ENCODE data around the gene RBM34.

RBM34 gene

GRCh38 chr1:235151033-235151432, 10.0 kb downstream of the RBM34 start:
- no peak for FAIRE-seq

GRCh38 chr1:235149824-235150223, 11.2 kb downstream of the RBM34 start:
- FAIRE-seq = no peak

- no peak for FAIRE-seq
These were observed 13.8 kb downstream of the RBM34 start for GRCh38 chr1:235147269-235147668.

DNA sequence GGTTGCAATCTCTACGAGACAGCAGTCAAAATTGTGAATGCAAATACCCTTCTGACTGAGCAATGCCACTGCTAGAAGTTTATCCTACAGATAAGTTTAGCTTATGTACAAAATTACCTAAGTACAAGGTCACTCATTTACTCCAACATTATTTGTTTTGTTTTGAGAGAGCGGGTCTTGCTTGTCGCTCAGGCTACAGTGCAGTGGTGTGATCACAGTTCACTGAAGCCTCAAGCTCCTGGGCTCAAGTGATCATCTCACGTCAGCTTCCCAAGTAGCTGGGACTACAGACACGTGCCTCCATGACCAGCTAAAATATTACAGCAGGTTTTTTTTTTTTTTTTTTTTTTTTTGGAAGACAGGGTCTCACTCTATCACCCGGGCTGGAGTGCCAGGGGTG, 15.4 kb downstream of the RBM34 start:
- FAIRE-seq = no peak

- no peak for FAIRE-seq
These were observed 18.1 kb downstream of the RBM34 start for GRCh38 chr1:235142991-235143390.

- FAIRE-seq = no peak
These were observed 21.7 kb downstream of the RBM34 start for GRCh38 chr1:235139315-235139714.

GRCh38 chr1:235138821-235139220, 22.2 kb downstream of the RBM34 start:
- FAIRE-seq = no peak

DNA sequence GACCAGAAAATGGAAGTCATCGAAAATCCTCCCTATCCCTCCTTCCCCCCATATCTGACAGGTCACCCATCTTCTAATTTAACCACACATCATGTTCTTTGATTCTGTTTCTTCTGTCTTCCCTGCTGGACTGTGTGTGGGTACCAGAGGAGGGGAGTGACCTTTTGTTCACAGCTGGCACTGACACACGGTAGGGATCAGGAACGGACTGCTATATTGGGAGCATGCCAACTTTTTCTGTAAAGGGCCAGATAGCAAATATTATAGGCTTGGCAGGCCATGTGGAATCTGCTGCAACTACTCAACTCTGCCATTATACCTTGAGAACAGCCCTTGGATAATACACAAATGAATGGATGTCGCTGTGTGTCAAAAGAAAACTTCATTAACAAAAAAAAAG, 24.9 kb downstream of the RBM34 start:
- no peak for FAIRE-seq

DNA sequence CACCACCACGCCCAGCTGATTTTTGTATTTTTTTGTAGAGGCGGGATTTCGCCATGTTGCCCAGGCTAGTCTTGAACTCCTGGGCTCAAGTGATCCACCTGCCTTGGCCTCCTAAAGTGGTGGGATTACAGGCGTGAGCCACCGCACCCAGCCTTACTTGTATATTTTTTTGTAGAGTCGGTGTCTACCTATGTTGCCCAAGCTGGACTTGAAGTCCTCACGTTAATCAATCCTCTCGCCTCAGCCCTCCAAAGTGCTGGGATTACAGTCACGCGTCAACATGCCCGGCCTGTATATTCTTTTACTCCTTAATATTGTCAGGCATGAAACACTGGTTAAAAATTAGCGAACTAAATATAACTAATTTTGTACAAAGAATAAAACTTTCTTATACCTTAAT, 26.9 kb downstream of the RBM34 start:
- FAIRE-seq = no peak

GRCh38 chr1:235133086-235133485, 28.0 kb downstream of the RBM34 start:
- no peak for FAIRE-seq

- no peak for FAIRE-seq
These were observed 29.1 kb downstream of the RBM34 start for GRCh38 chr1:235131961-235132360.

GRCh38 chr1:235130766-235131270, 30.2 kb downstream of the RBM34 start:
- FAIRE-seq = no peak

- no peak for FAIRE-seq
These were observed 31.1 kb downstream of the RBM34 start for GRCh38 chr1:235129774-235130570.

DNA sequence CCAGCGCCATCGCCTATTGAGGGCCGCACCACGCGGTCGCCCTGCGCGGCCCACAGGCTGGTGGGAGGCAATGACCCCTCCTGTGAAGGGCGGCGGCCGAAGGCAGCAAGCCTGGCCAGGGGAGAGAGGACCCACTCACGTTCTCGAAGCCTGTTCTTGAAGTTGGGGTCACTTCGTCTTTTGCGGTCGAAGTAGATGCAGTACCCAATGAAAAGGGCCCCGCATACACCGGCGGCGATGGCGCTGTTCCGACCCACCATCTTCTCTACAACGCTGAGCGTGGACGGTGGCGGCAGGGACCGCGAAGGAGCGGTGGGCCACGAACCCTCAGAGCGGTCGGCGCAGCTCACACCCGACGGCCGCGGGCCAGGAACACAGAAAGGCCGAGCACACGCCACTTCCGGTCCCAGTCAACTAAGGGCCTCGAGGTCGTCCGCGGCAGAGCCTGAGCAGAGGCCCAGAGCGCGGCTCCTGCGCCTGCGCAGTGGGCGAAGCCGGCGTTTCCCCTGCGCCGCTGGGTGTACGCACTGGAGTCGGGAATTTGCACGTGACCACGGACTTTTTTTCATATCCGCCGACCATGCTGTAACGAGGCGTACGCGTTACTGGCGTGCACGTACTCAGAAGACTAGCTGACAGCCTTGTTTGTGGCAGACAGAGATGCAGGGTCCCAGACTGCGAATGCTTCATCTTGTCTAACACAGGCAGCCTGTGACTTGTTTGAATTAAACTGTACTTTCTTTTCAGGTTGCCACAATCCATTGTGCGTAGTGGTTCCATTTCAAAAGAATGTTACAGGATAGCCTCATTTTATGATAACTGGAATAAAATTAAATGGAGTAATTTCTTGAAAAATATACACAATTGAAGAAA, 32.4 kb downstream of the RBM34 start, which contains the start of gene TOMM20:
TSS of gene TOMM20 (minus strand) at position 382 of the 873 bp plus-strand sequence. CDS start at position 260, 122 bp downstream.
- FAIRE-seq = no peak

- FAIRE-seq = no peak
These were observed 33.2 kb downstream of the RBM34 start for GRCh38 chr1:235127732-235128455.

DNA sequence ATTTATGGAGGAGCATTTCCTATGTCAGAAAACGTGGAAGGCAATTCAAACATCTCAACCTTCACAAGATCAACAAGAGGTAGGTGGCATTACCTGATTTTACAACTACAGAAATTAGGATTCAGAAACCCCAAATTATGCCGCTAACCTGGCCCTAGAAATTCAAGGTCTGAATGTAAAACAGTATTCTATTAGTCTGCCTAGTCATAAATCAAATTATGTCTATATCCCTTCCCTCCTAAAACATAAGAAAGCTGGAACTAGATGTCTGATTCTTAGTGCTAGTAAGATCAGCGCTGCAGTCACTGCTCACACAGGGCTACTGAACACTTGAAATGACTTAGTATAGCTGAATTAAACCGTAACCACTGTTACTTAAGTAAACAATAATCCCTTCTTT, 33.8 kb downstream of the RBM34 start:
- FAIRE-seq = no peak

GRCh38 chr1:235124665-235125064, 36.4 kb downstream of the RBM34 start:
- FAIRE-seq = no peak

DNA sequence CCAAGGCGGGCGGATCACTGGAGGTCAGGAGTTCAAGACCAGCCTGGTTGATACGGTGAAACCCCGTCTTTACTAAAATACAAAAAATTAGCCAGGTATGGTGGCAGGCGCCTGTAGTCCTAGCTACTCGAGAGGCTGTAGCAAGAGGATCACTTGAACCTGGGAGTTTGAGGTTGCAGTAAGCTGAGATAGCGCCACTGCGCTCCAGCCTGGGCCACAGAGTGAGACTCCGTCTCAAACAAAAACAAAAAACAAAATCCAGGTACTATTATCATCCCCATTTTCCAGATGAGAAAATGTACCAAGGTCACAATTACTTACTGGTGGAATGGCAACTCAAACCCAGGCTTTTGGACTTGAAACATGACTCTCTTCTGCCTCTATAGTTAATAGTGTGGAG, 36.9 kb downstream of the RBM34 start:
- FAIRE-seq = no peak

- no peak for FAIRE-seq
These were observed 38.7 kb downstream of the RBM34 start for GRCh38 chr1:235122348-235122747.

- FAIRE-seq = no peak
These were observed 47.7 kb downstream of the RBM34 start for GRCh38 chr1:235113183-235113917.

DNA sequence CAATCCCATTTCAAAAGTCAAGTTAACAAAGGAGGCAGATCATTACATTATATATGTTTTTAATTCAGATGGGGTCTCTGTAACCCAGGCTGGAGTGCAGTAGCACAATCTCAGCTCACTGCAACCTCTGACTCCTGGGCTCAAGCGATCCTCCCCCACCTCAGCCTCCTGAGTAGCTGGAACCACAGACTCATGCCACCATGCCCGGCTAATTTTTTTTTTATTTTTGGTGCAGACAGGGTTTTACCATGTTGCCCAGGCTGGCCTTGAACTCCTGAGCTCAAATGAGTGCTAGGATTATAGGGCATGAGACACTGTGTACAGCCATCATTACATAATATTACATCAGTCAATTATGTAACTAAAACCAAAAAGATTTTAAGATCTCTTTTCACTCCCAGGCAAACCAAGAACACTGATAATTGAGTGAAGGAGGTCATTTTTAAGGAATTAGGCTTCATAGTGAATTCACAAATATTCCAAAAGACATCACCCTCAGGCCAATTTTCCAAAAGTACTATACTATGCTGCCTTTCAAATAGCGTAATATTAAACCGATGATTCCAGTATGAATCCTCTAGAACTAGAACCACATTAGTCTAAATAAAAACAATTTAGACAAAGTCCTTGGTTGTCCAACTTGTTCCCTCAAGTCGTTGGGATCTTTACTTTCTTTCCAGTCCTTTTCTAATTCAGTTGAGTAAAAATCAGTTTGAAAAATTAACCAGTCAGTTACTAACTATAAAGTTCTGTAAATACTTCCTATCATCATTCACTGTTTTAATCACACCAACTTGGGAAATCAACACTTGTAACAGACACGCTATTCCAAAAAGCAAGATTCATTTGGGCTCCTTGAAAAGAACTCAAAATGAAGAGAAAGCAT, 48.5 kb downstream of the RBM34 start:
- no peak for FAIRE-seq

Measured in A204.1 (cell line).